ENCODE data around the gene DFFA. TPM values are rescaled to one million over a fixed set of nuclear protein-coding genes. Genes with fewer than 3 reads are reported as not detected.

Gene DFFA
- total and polyA plus RNA-seq, 9 of the 15 experiments (the other 6 are each of a cell fraction or from before 2014, with no cell fraction given) = 39.6 to 74.8 (median 59.2) TPM

DNA sequence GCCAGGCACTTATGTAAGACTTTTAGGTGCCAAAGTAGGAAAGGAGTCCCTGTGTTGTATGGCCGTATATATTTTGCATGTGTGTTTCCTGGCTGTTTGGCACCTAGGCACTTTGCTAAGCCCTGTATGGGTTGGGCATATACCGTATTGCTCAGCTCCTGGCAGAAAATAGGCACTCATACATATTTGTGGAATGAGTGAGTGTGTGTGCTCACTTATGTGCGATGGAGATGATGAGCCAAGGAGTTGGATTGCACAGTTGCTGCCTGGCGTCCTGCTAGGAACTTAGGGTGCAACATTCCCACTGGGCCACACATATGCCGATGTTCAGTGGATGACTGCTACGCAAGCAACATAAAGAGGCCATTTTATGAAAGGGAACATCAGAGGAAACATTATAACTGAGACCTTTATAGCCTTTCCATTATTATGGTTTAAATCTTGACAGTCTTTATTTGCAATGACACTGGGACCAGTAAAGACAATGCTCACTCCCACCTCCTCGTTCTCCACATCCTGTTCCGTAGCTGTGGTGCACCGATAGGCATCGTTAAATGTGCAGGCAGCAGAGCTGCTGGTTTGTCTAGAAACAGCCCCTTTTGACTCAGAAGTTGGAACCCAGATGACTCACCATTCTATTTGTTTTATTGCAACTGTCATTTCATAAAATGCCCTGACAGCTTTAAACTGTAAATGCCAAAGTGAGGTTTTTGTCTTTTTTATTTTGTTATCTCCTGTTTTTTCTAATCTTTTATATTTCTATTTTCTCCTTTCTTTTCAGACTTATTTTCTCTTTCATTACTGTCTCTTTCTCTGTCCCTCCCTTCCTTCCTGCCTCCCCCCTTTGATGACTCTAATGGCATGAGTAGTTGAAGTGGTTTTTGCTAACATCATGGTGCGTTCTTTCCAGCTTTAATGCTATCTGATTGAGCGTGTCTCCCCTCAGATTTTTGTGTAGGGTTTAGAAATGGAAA, 38.5 kb upstream of the DFFA start (continued):
- TF ChIP-seq SREBF2 (CRISPR knock-in tag; IDR thresholded peaks at IDR 0.05) = no peak
- TF ChIP-seq, protein P1, sequence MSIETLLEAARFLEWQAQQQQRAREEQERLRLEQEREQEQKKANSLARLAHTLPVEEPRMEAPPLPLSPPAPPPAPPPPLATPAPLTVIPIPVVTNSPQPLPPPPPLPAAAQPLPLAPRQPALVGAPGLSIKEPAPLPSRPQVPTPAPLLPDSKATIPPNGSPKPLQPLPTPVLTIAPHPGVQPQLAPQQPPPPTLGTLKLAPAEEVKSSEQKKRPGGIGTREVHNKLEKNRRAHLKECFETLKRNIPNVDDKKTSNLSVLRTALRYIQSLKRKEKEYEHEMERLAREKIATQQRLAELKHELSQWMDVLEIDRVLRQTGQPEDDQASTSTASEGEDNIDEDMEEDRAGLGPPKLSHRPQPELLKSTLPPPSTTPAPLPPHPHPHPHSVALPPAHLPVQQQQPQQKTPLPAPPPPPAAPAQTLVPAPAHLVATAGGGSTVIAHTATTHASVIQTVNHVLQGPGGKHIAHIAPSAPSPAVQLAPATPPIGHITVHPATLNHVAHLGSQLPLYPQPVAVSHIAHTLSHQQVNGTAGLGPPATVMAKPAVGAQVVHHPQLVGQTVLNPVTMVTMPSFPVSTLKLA (conservative IDR thresholded peaks at IDR 0.05) = peak in 1 of 2 experiments; percentile 72; a peak in 3 of 4 replicates
- no peak for TF ChIP-seq TARDBP (IDR thresholded peaks at IDR 0.05)
- no peak for TF ChIP-seq SRSF9 (IDR thresholded peaks at IDR 0.05; ENCODE audit: borderline replicate concordance, low read depth, low read length)
- TF ChIP-seq SLC30A9 (CRISPR knock-in tag; IDR thresholded peaks at IDR 0.05) = no peak
- no peak for TF ChIP-seq RBM22 (IDR thresholded peaks at IDR 0.05; ENCODE audit: low read depth, low read length, poor library complexity, severe bottlenecking)
- TF ChIP-seq CEBPB (tag; IDR thresholded peaks at IDR 0.05) = no peak
- no peak for TF ChIP-seq PRMT5 (CRISPR knock-in tag; IDR thresholded peaks at IDR 0.05)
- TF ChIP-seq, protein P2, sequence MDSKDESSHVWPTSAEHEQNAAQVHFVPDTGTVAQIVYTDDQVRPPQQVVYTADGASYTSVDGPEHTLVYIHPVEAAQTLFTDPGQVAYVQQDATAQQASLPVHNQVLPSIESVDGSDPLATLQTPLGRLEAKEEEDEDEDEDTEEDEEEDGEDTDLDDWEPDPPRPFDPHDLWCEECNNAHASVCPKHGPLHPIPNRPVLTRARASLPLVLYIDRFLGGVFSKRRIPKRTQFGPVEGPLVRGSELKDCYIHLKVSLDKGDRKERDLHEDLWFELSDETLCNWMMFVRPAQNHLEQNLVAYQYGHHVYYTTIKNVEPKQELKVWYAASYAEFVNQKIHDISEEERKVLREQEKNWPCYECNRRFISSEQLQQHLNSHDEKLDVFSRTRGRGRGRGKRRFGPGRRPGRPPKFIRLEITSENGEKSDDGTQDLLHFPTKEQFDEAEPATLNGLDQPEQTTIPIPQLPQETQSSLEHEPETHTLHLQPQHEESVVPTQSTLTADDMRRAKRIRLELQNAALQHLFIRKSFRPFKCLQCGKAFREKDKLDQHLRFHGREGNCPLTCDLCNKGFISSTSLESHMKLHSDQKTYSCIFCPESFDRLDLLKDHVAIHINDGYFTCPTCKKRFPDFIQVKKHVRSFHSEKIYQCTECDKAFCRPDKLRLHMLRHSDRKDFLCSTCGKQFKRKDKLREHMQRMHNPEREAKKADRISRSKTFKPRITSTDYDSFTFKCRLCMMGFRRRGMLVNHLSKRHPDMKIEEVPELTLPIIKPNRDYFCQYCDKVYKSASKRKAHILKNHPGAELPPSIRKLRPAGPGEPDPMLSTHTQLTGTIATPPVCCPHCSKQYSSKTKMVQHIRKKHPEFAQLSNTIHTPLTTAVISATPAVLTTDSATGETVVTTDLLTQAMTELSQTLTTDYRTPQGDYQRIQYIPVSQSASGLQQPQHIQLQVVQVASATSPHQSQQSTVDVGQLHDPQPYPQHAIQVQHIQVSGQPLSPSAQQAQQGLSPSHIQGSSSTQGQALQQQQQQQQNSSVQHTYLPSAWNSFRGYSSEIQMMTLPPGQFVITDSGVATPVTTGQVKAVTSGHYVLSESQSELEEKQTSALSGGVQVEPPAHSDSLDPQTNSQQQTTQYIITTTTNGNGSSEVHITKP (IDR thresholded peaks at IDR 0.05; ENCODE audit: partially characterized antibody) = peak; percentile 77
- TF ChIP-seq ZNF121 (CRISPR knock-in tag; conservative IDR thresholded peaks at IDR 0.05) = no peak
- TF ChIP-seq SMAD3 (CRISPR knock-in tag; conservative IDR thresholded peaks at IDR 0.05) = no peak
- no peak for TF ChIP-seq DNMT1 (IDR thresholded peaks at IDR 0.05)
- TF ChIP-seq PURB (CRISPR knock-in tag; IDR thresholded peaks at IDR 0.05; ENCODE audit: low read depth) = no peak
- TF ChIP-seq, protein P3, sequence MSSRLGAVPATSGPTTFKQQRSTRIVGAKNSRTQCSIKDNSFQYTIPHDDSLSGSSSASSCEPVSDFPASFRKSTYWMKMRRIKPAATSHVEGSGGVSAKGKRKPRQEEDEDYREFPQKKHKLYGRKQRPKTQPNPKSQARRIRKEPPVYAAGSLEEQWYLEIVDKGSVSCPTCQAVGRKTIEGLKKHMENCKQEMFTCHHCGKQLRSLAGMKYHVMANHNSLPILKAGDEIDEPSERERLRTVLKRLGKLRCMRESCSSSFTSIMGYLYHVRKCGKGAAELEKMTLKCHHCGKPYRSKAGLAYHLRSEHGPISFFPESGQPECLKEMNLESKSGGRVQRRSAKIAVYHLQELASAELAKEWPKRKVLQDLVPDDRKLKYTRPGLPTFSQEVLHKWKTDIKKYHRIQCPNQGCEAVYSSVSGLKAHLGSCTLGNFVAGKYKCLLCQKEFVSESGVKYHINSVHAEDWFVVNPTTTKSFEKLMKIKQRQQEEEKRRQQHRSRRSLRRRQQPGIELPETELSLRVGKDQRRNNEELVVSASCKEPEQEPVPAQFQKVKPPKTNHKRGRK (tag; IDR thresholded peaks at IDR 0.05) = peak; percentile 79
- no peak for TF ChIP-seq ZNF830 (CRISPR knock-in tag; IDR thresholded peaks at IDR 0.05)
- TF ChIP-seq STAT5A (IDR thresholded peaks at IDR 0.05; ENCODE audit: borderline replicate concordance, low read length) = no peak
- no peak; the same call in 1 of the 2 replicates for TF ChIP-seq MYNN (IDR thresholded peaks at IDR 0.05)
- TF ChIP-seq MYNN (CRISPR knock-in tag; IDR thresholded peaks at IDR 0.05) = no peak
- peak in 1 of 2 experiments; percentile 67; a peak in 2 of 4 replicates for TF ChIP-seq HDAC1 (IDR thresholded peaks at IDR 0.05)
- TF ChIP-seq, protein P4, sequence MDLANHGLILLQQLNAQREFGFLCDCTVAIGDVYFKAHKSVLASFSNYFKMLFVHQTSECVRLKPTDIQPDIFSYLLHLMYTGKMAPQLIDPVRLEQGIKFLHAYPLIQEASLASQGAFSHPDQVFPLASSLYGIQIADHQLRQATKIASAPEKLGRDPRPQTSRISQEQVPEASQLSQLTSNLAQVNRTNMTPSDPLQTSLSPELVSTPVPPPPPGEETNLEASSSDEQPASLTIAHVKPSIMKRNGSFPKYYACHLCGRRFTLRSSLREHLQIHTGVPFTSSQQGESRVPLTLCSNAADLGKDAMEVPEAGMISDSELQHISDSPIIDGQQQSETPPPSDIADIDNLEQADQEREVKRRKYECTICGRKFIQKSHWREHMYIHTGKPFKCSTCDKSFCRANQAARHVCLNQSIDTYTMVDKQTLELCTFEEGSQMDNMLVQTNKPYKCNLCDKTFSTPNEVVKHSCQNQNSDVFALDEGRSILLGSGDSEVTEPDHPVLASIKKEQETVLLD (IDR thresholded peaks at IDR 0.05) = peak; percentile 19; the same call in 1 of the 2 replicates
- no peak for TF ChIP-seq ZFP1 (CRISPR knock-in tag; IDR thresholded peaks at IDR 0.05)

Data from K562 (cell line).